GM23338 (cell line): Measurements from ENCODE around the gene SBF2. TPM values are rescaled to one million over a fixed set of nuclear protein-coding genes. Genes with fewer than 3 reads are reported as not detected.

ENCODE experiments used
- ATAC-seq: fragments of 200-7000 bp; cut with Tn5 transposase; 3 replicates; pipeline ENCODE4 v1.9.1; 2020
- DNase-seq: peaks from one replicate; pipeline ENCODE4 v3.0.0-alpha.2; 2015; ENCODE audit warnings: low spot score
- H2AFZ ChIP-seq: fragments of 200-600 bp; sonication (generic); 2 replicates; pipeline ENCODE4 v1.8.0; 2016; ENCODE audit warnings: antibody characterized with exemption, mild to moderate bottlenecking, moderate library complexity
- H3F3A ChIP-seq: fragments of 200-600 bp; sonication (generic); replicated peaks from 2 replicates; pipeline ENCODE4 v1.8.0; 2017; ENCODE audit warnings: antibody characterized with exemption, mixed run types, low read depth
- H3K27ac ChIP-seq: fragments of 200-600 bp; sonication (generic); 2 replicates; pipeline ENCODE4 v1.6.1; 2016; ENCODE audit warnings: low read depth
- H3K27me3 ChIP-seq: fragments of 200-600 bp; sonication (generic); 2 replicates; pipeline ENCODE4 v1.8.0; 2016; ENCODE audit warnings: mild to moderate bottlenecking, mixed run types, moderate library complexity; ENCODE audit not compliant: insufficient read depth
- H3K36me3 ChIP-seq: fragments of 200-600 bp; sonication (generic); 2 replicates; pipeline ENCODE4 v1.8.0; 2016; ENCODE audit warnings: mild to moderate bottlenecking; ENCODE audit not compliant: insufficient read depth
- H3K4me1 ChIP-seq: fragments of 200-600 bp; sonication (generic); 2 replicates; pipeline ENCODE4 v1.8.0; 2016; ENCODE audit warnings: mild to moderate bottlenecking, moderate library complexity; ENCODE audit not compliant: insufficient read depth
- H3K4me2 ChIP-seq: fragments of 200-600 bp; sonication (generic); 2 replicates; pipeline ENCODE4 v1.7.1; 2017; ENCODE audit warnings: mixed run types
- H3K4me3 ChIP-seq: fragments of 200-600 bp; sonication (generic); 2 replicates; pipeline ENCODE4 v1.6.1; 2016; ENCODE audit warnings: mixed run types
- H3K79me2 ChIP-seq: fragments of 200-600 bp; sonication (generic); replicated peaks from 2 replicates; pipeline ENCODE4 v1.8.0; 2017; ENCODE audit warnings: mild to moderate bottlenecking; ENCODE audit not compliant: insufficient read depth
- H3K9me2 ChIP-seq: fragments of 200-600 bp; sonication (generic); 2 replicates; pipeline ENCODE4 v1.8.0; 2017; ENCODE audit not compliant: insufficient read depth
- H4K20me1 ChIP-seq: fragments of 200-600 bp; sonication (generic); replicated peaks from 2 replicates; pipeline ENCODE4 v1.8.0; 2017; ENCODE audit warnings: mild to moderate bottlenecking; ENCODE audit not compliant: insufficient read depth
- H3K27ac Mint-ChIP-seq: 2 replicates; pipeline ENCODE4 v1.8.0; 2020; ENCODE audit warnings: inconsistent platforms, mild to moderate bottlenecking, moderate library complexity, mixed read lengths
- H3K27me3 Mint-ChIP-seq: 3 replicates; pipeline ENCODE4 v1.8.0; 2022; ENCODE audit warnings: low read depth, mild to moderate bottlenecking, moderate library complexity, mixed read lengths, inconsistent platforms; ENCODE audit not compliant: insufficient read depth, poor library complexity
- H3K36me3 Mint-ChIP-seq: 3 replicates; pipeline ENCODE4 v1.8.0; 2021; ENCODE audit warnings: low read depth, mild to moderate bottlenecking, inconsistent platforms, moderate library complexity, mixed read lengths
- H3K4me1 Mint-ChIP-seq: 3 replicates; pipeline ENCODE4 v1.8.0; 2020; ENCODE audit warnings: mild to moderate bottlenecking, inconsistent platforms, mixed read lengths
- H3K4me3 Mint-ChIP-seq: 3 replicates; pipeline ENCODE4 v1.8.0; 2021; ENCODE audit warnings: moderate library complexity, mild to moderate bottlenecking, inconsistent platforms, mixed read lengths
- H3K9me3 Mint-ChIP-seq: 3 replicates; pipeline ENCODE4 v1.8.0; 2020; ENCODE audit warnings: moderate library complexity, mild to moderate bottlenecking, inconsistent platforms, mixed read lengths
- CREB1 ChIP-seq: fragments of 250-450 bp; sonication (Bioruptor Pico); IDR thresholded peaks from 2 replicates; pipeline ENCODE4 v1.5.0; 2020; ENCODE audit warnings: low read depth, mild to moderate bottlenecking, moderate library complexity
- EZH2 ChIP-seq: fragments of 200-600 bp; sonication (generic); IDR thresholded peaks from one replicate; pipeline ENCODE4 v1.8.0; 2017; ENCODE audit warnings: antibody characterized with exemption, mild to moderate bottlenecking, low read depth; ENCODE audit not compliant: unreplicated experiment
- EZH2phosphoT487 ChIP-seq: fragments of 200-600 bp; sonication (generic); IDR thresholded peaks from one replicate; pipeline ENCODE4 v1.8.1; 2018; ENCODE audit warnings: antibody characterized with exemption; ENCODE audit not compliant: unreplicated experiment
- JUNB ChIP-seq: IDR thresholded peaks from one replicate; pipeline ENCODE4 v1.6.1; 2016; ENCODE audit warnings: antibody characterized with exemption; ENCODE audit not compliant: unreplicated experiment
- NANOG ChIP-seq: IDR thresholded peaks from 2 replicates; pipeline ENCODE4 v1.6.1; 2016; ENCODE audit warnings: antibody characterized with exemption, borderline replicate concordance
- POLR2AphosphoS5 ChIP-seq: IDR thresholded peaks from 2 replicates; pipeline ENCODE4 v1.6.1; 2016; ENCODE audit warnings: antibody characterized with exemption, low read depth
- STAT1 ChIP-seq: IDR thresholded peaks from one replicate; pipeline ENCODE4 v1.6.1; 2016; ENCODE audit warnings: antibody characterized with exemption; ENCODE audit not compliant: unreplicated experiment
- ZNF114 ChIP-seq: fragments of 250-450 bp; sonication (Bioruptor Pico); IDR thresholded peaks from 2 replicates; pipeline ENCODE4 v1.5.0; 2020; ENCODE audit warnings: mild to moderate bottlenecking, moderate library complexity
- ZNF331 ChIP-seq: fragments of 250-450 bp; sonication (Bioruptor Pico); IDR thresholded peaks from 2 replicates; pipeline ENCODE4 v1.5.0; 2020; ENCODE audit warnings: low read depth, mild to moderate bottlenecking, moderate library complexity
- polyA plus RNA-seq: library from polyadenylated mRNA; unstranded; fragments of >200 nt; fragmentation: Nextera tagmentation; extraction: Ambion mirVana; gene quantifications from 2 replicates; pipeline ENCODE4 v1.2.1, GENCODE V29; 2016
- total RNA-seq: library from RNA; depleted of rRNA; stranded (reverse); fragments of >200 nt; shearing (Covaris generic); gene quantifications from 2 replicates; pipeline ENCODE4 v1.2.3, GENCODE V29; 2014
- TF ChIP-seq, protein P1 (sequence below): fragments of 250-450 bp; sonication (Bioruptor Pico); IDR thresholded peaks from 2 replicates; pipeline ENCODE4 v1.5.0; 2020; ENCODE audit warnings: mild to moderate bottlenecking, moderate library complexity
- TF ChIP-seq, protein P2 (sequence below): IDR thresholded peaks from 2 replicates; pipeline ENCODE4 v1.6.1; 2016; ENCODE audit warnings: antibody characterized with exemption
- TF ChIP-seq, protein P3 (sequence below): IDR thresholded peaks from one replicate; pipeline ENCODE4 v1.6.1; 2018; ENCODE audit warnings: antibody characterized with exemption; ENCODE audit not compliant: unreplicated experiment
- TF ChIP-seq, protein P4 (sequence below), 2 experiments: fragments of 200-600 bp in 1 of 2; sonication (generic) in 1 of 2; conservative IDR thresholded peaks; 2 replicates each; pipeline versions ENCODE4 v1.5.1 to v1.6.1; 2016 to 2017; ENCODE audit warnings: antibody characterized with exemption in 2 of 2, low read depth in 2 of 2, mild to moderate bottlenecking in 2 of 2, moderate library complexity in 1 of 2

Gene SBF2
- total and polyA plus RNA-seq, 2 experiments from 2014 or later, result 25.6 to 53.5 TPM

DNA sequence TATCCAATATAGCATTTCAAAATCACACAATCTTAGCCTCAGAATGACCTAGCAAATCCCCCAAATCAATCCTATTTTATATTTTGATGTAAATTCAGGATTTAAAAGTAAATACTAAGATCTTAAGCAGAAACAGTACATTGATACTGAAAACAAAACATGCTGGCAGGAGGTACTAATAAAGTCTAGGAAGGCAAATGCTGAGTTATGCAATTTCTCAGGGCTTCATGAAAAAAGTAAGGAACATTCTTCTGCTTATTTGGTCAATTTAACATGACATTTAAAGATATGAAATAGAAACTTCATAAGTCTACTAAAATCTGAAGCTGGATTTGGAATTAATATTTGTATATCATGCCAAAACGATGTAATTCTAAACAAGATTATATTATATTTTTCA, 476.8 kb downstream of the SBF2 start:
- H3K79me2 ChIP-seq, result no peaks in the 10 kb centered on the region
- H3K27ac Mint-ChIP-seq, result no peak overlapping the region
- H3K27ac ChIP-seq, result no peak overlapping the region
- no peak for DNase-seq
- TF ChIP-seq, protein P1, sequence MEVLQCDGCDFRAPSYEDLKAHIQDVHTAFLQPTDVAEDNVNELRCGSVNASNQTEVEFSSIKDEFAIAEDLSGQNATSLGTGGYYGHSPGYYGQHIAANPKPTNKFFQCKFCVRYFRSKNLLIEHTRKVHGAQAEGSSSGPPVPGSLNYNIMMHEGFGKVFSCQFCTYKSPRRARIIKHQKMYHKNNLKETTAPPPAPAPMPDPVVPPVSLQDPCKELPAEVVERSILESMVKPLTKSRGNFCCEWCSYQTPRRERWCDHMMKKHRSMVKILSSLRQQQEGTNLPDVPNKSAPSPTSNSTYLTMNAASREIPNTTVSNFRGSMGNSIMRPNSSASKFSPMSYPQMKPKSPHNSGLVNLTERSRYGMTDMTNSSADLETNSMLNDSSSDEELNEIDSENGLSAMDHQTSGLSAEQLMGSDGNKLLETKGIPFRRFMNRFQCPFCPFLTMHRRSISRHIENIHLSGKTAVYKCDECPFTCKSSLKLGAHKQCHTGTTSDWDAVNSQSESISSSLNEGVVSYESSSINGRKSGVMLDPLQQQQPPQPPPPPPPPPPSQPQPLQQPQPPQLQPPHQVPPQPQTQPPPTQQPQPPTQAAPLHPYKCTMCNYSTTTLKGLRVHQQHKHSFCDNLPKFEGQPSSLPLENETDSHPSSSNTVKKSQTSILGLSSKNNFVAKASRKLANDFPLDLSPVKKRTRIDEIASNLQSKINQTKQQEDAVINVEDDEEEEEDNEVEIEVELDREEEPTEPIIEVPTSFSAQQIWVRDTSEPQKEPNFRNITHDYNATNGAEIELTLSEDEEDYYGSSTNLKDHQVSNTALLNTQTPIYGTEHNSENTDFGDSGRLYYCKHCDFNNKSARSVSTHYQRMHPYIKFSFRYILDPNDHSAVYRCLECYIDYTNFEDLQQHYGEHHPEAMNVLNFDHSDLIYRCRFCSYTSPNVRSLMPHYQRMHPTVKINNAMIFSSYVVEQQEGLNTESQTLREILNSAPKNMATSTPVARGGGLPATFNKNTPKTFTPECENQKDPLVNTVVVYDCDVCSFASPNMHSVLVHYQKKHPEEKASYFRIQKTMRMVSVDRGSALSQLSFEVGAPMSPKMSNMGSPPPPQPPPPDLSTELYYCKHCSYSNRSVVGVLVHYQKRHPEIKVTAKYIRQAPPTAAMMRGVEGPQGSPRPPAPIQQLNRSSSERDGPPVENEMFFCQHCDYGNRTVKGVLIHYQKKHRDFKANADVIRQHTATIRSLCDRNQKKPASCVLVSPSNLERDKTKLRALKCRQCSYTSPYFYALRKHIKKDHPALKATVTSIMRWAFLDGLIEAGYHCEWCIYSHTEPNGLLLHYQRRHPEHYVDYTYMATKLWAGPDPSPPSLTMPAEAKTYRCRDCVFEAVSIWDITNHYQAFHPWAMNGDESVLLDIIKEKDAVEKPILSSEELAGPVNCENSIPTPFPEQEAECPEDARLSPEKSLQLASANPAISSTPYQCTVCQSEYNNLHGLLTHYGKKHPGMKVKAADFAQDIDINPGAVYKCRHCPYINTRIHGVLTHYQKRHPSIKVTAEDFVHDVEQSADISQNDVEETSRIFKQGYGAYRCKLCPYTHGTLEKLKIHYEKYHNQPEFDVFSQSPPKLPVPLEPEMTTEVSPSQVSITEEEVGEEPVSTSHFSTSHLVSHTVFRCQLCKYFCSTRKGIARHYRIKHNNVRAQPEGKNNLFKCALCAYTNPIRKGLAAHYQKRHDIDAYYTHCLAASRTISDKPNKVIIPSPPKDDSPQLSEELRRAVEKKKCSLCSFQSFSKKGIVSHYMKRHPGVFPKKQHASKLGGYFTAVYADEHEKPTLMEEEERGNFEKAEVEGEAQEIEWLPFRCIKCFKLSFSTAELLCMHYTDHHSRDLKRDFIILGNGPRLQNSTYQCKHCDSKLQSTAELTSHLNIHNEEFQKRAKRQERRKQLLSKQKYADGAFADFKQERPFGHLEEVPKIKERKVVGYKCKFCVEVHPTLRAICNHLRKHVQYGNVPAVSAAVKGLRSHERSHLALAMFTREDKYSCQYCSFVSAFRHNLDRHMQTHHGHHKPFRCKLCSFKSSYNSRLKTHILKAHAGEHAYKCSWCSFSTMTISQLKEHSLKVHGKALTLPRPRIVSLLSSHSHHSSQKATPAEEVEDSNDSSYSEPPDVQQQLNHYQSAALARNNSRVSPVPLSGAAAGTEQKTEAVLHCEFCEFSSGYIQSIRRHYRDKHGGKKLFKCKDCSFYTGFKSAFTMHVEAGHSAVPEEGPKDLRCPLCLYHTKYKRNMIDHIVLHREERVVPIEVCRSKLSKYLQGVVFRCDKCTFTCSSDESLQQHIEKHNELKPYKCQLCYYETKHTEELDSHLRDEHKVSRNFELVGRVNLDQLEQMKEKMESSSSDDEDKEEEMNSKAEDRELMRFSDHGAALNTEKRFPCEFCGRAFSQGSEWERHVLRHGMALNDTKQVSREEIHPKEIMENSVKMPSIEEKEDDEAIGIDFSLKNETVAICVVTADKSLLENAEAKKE, result no peak
- no peak for TF ChIP-seq EZH2
- no peak for TF ChIP-seq ZNF114 (CRISPR knock-in tag)
- TF ChIP-seq, protein P2, sequence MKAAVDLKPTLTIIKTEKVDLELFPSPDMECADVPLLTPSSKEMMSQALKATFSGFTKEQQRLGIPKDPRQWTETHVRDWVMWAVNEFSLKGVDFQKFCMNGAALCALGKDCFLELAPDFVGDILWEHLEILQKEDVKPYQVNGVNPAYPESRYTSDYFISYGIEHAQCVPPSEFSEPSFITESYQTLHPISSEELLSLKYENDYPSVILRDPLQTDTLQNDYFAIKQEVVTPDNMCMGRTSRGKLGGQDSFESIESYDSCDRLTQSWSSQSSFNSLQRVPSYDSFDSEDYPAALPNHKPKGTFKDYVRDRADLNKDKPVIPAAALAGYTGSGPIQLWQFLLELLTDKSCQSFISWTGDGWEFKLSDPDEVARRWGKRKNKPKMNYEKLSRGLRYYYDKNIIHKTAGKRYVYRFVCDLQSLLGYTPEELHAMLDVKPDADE, result no peak
- TF ChIP-seq STAT1, result no peak
- no peak for TF ChIP-seq POLR2AphosphoS5
- TF ChIP-seq, protein P3, sequence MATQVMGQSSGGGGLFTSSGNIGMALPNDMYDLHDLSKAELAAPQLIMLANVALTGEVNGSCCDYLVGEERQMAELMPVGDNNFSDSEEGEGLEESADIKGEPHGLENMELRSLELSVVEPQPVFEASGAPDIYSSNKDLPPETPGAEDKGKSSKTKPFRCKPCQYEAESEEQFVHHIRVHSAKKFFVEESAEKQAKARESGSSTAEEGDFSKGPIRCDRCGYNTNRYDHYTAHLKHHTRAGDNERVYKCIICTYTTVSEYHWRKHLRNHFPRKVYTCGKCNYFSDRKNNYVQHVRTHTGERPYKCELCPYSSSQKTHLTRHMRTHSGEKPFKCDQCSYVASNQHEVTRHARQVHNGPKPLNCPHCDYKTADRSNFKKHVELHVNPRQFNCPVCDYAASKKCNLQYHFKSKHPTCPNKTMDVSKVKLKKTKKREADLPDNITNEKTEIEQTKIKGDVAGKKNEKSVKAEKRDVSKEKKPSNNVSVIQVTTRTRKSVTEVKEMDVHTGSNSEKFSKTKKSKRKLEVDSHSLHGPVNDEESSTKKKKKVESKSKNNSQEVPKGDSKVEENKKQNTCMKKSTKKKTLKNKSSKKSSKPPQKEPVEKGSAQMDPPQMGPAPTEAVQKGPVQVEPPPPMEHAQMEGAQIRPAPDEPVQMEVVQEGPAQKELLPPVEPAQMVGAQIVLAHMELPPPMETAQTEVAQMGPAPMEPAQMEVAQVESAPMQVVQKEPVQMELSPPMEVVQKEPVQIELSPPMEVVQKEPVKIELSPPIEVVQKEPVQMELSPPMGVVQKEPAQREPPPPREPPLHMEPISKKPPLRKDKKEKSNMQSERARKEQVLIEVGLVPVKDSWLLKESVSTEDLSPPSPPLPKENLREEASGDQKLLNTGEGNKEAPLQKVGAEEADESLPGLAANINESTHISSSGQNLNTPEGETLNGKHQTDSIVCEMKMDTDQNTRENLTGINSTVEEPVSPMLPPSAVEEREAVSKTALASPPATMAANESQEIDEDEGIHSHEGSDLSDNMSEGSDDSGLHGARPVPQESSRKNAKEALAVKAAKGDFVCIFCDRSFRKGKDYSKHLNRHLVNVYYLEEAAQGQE, result no peak
- TF ChIP-seq EZH2phosphoT487, result no peak
- TF ChIP-seq, protein P4, sequence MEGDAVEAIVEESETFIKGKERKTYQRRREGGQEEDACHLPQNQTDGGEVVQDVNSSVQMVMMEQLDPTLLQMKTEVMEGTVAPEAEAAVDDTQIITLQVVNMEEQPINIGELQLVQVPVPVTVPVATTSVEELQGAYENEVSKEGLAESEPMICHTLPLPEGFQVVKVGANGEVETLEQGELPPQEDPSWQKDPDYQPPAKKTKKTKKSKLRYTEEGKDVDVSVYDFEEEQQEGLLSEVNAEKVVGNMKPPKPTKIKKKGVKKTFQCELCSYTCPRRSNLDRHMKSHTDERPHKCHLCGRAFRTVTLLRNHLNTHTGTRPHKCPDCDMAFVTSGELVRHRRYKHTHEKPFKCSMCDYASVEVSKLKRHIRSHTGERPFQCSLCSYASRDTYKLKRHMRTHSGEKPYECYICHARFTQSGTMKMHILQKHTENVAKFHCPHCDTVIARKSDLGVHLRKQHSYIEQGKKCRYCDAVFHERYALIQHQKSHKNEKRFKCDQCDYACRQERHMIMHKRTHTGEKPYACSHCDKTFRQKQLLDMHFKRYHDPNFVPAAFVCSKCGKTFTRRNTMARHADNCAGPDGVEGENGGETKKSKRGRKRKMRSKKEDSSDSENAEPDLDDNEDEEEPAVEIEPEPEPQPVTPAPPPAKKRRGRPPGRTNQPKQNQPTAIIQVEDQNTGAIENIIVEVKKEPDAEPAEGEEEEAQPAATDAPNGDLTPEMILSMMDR (conservative IDR thresholded peaks at IDR 0.05; ENCODE audit: low read depth in 2 of 2), result no peak
- no peak for TF ChIP-seq ZNF331
- no peak for TF ChIP-seq JUNB
- TF ChIP-seq CREB1, result no peak
- TF ChIP-seq NANOG, result no peak
- H3K4me3 Mint-ChIP-seq, result no peak overlapping the region
- peaks cover 3% of the 10 kb centered on the region for H3K27me3 Mint-ChIP-seq
- H3K4me3 ChIP-seq, result no peak overlapping the region
- no peaks in the 10 kb centered on the region for H3K36me3 Mint-ChIP-seq
- no peaks in the 10 kb centered on the region for H3K27me3 ChIP-seq
- no peak for ATAC-seq
- H3K4me2 ChIP-seq, result no peak overlapping the region
- no peaks in the 10 kb centered on the region for H3K36me3 ChIP-seq
- no peak overlapping the region for H2AFZ ChIP-seq
- no peaks in the 10 kb centered on the region for H4K20me1 ChIP-seq
- no peaks in the 10 kb centered on the region for H3K9me3 Mint-ChIP-seq
- peaks cover 30% of the 10 kb centered on the region for H3K4me1 ChIP-seq
- H3K4me1 Mint-ChIP-seq, result peaks cover 34% of the 10 kb centered on the region
- peaks cover 4% of the 10 kb centered on the region; the same call in 1 of the 2 replicates for H3F3A ChIP-seq
- H3K9me2 ChIP-seq, result no peaks in the 10 kb centered on the region
